Psoas muscle (tissue), 8 donors: ENCODE measurements around the gene SIDT1. TPM values are rescaled to one million over a fixed set of nuclear protein-coding genes. Genes with fewer than 3 reads are reported as not detected.

ENCODE experiments used
- ATAC-seq, 4 donors: fragments of 200-7000 bp; cut with Tn5 transposase; one replicate each; pipeline ENCODE4 v1.9.1; 2020; ENCODE audit warnings: moderate library complexity in 3 of 4, mild to moderate bottlenecking in 2 of 4
- DNase-seq, 2 donors: peaks; one replicate each; pipeline ENCODE4 v3.0.0-alpha.2; 2020
- H3K27ac ChIP-seq: fragments of 200-600 bp; one replicate; pipeline ENCODE4 v1.8.0; 2022
- H3K27me3 ChIP-seq, 3 donors: fragments of 200-600 bp in 1 of 3; one replicate each; pipeline versions ENCODE4 v1.6.1 to v1.8.0; 2013 to 2022; ENCODE audit warnings: low read length in 2 of 3, mild to moderate bottlenecking in 2 of 3, moderate library complexity in 1 of 3; ENCODE audit not compliant: insufficient read depth in 3 of 3
- H3K36me3 ChIP-seq, 2 donors: fragments of 200-600 bp in 1 of 2; one replicate each; pipeline versions ENCODE4 v1.6.1 to v1.8.0; 2013 to 2022; ENCODE audit warnings: low read depth in 1 of 2, mild to moderate bottlenecking in 1 of 2, moderate library complexity in 1 of 2; ENCODE audit not compliant: insufficient read depth in 1 of 2
- H3K4me1 ChIP-seq: fragments of 200-600 bp; one replicate; pipeline ENCODE4 v1.8.0; 2022
- H3K4me3 ChIP-seq: fragments of 200-600 bp; one replicate; pipeline ENCODE4 v1.8.0; 2022; ENCODE audit warnings: mild to moderate bottlenecking
- H3K9me3 ChIP-seq: fragments of 200-600 bp; one replicate; pipeline ENCODE4 v1.8.0; 2022
- CTCF ChIP-seq: fragments of 200-600 bp; IDR thresholded peaks from one replicate; pipeline ENCODE4 v1.8.0; 2022; ENCODE audit warnings: antibody characterized with exemption
- WGBS, 3 donors: extraction: QIAGEN DNeasy Blood & Tissue Kit; methylation state at CpG; one replicate each; pipeline versions ENCODE4 v1.1.6 to v1.1.7; 2013; 5-methylcytosine and 5-hydroxymethylcytosine counted together
- intact Hi-C, 2 donors: fragments of 100-400 bp; cut with DNase I; formaldehyde crosslinking; loops; one replicate each; pipeline versions ENCODE4 v1.11.0 to v1.14.2; 2022
- polyA plus RNA-seq, 3 donors: library from polyadenylated mRNA; stranded (reverse); fragments of 200-250 nt; gene quantifications; one replicate each; pipeline ENCODE4 v1.2.3, GENCODE V29; 2013
- total RNA-seq, 4 donors: library from RNA; stranded (reverse); fragmentation: NEBNext Ultra II Directional in 2 of 4; extraction: Animal tissue kit (Norgen Biotek cat#: 25700) in 2 of 4; gene quantifications; one replicate each; pipeline versions ENCODE4 v1.2.1 to v1.2.4, GENCODE V29; 2021 to 2023
- donor health status: healthy with polysubstance abuse.
- donor health status: DM: no; HTN: no; CAD: no; lungs with moderate emphysema.
- donor health status: Bipolar disorder and iron deficiency.
- donor health status: healthy.
- donor health status: DM: yes; HTN: yes; CAD: no.
- donor health status: DM: no; HTN: no; CAD: no.
- donor health status: DM: no; HTN: no; CAD: no.
- donor health status: DM: yes; HTN: yes; CAD: no.

Gene SIDT1
- total and polyA plus RNA-seq, 7 donors = 0.08 to 0.48 (median 0.34) TPM; not detected in 1

GRCh38 chr3:113654851-113655250, 122.5 kb downstream of the SIDT1 start:
- DNase-seq = no peak
- Histone ChIP-seq H3K36me3 (peaks cover 10 to 14% of the 10 kb centered on the region in 2 donors), H3K4me1 (peaks cover 54% of the 10 kb centered on the region), H3K27ac (peak overlapping the region; percentile 63), H3K27me3 (no peaks in the 10 kb centered on the region), H3K4me3 (no peak overlapping the region), H3K9me3 (no peaks in the 10 kb centered on the region)
- peak; percentile 78 to 84 (median 80) for ATAC-seq
- intact Hi-C loops = loop anchor here in 1 of 2 donors (10.0 kb wide), 1 partner anchor 90 kb away; the partner anchor contains the start of genes ATP6V1A and NAA50
- TF ChIP-seq CTCF = no peak
- WGBS, 3 donors = 62 to 65% (median 65%) methylated on average over 3 of the region's 3 CpGs

- Histone ChIP-seq H3K36me3 (peaks cover 16 to 32% of the 10 kb centered on the region in 2 donors), H3K27me3 (no peaks in the 10 kb centered on the region), H3K4me1 (peaks cover 63% of the 10 kb centered on the region), H3K9me3 (no peaks in the 10 kb centered on the region), H3K4me3 (no peak overlapping the region), H3K27ac (peak overlapping the region; percentile 85)
- ATAC-seq = peak; percentile 17 to 52 (median 46)
- 35 to 51% (median 45%) methylated on average over 3 of the region's 3 CpGs for WGBS, 3 donors
- no peak for TF ChIP-seq CTCF
- DNase-seq = no peak
- intact Hi-C loops = loop anchor here in 1 of 2 donors (10.0 kb wide), 1 partner anchor 87 kb away; the partner anchor contains the start of genes ATP6V1A and NAA50
These were observed 125.8 kb downstream of the SIDT1 start for GRCh38 chr3:113658107-113658506.

GRCh38 chr3:113659101-113659541, 126.8 kb downstream of the SIDT1 start:
- TF ChIP-seq CTCF = no peak
- Histone ChIP-seq H3K4me1 (peaks cover 56% of the 10 kb centered on the region), H3K27ac (peak overlapping the region; percentile 85), H3K9me3 (no peaks in the 10 kb centered on the region), H3K27me3 (no peaks in the 10 kb centered on the region), H3K4me3 (no peak overlapping the region), H3K36me3 (peaks cover 19 to 41% of the 10 kb centered on the region in 2 donors)
- intact Hi-C loops = loop anchor here in 1 of 2 donors (10.0 kb wide), 1 partner anchor 86 kb away; the partner anchor contains the start of genes ATP6V1A and NAA50
- DNase-seq (no peak), ATAC-seq (no peak)
- 86 to 94% (median 86%) methylated on average over 1 of the region's 1 CpG for WGBS, 3 donors

- H3K27ac ChIP-seq = peak overlapping the region; percentile 85
- ATAC-seq (no peak), DNase-seq (no peak)
These were observed 127.6 kb downstream of the SIDT1 start for GRCh38 chr3:113659996-113660395.

More at GRCh38 chr3:113659996-113660395, 127.6 kb downstream of the SIDT1 start:
- Histone ChIP-seq H3K27me3 (no peaks in the 10 kb centered on the region), H3K36me3 (peaks cover 19 to 48% of the 10 kb centered on the region in 2 donors), H3K4me3 (no peak overlapping the region), H3K9me3 (no peaks in the 10 kb centered on the region), H3K4me1 (peaks cover 48% of the 10 kb centered on the region)
- no peak for TF ChIP-seq CTCF
- intact Hi-C loops = loop anchor here in 1 of 2 donors (2.0 to 10.0 kb wide), 2 partner anchors 37 to 85 kb away; partner anchors contain the start of genes ATP6V1A, NAA50 and USF3
- 38 to 82% (median 41%) methylated on average over 1 of the region's 1 CpG for WGBS, 3 donors
